HL-60 (cell line): Measurements from ENCODE around the gene CCDC9.

Experiments used
- DNase-seq, 2 experiments: peaks; one replicate each; pipeline ENCODE4 v3.0.0-alpha.2; 2010 to 2020; ENCODE audit warnings: low read depth in 1 of 2, low spot score in 1 of 2
- H3K27ac ChIP-seq: fragments of 250-450 bp; sonication (Bioruptor Pico); replicated peaks from 2 replicates; pipeline ENCODE4 v1.5.1; 2020; ENCODE audit warnings: mild to moderate bottlenecking, moderate library complexity
- H3K27me3 ChIP-seq: fragments of 250-450 bp; sonication (Bioruptor Pico); 2 replicates; pipeline ENCODE4 v1.5.1; 2021; ENCODE audit warnings: mild to moderate bottlenecking, moderate library complexity; ENCODE audit not compliant: insufficient read depth, poor library complexity, severe bottlenecking
- H3K4me3 ChIP-seq: replicated peaks from 2 replicates; pipeline ENCODE4 v1.5.1; 2011; ENCODE audit warnings: mild to moderate bottlenecking, control low read depth, low read length; ENCODE audit not compliant: insufficient read depth
- GABPA ChIP-seq: IDR thresholded peaks from 2 replicates; pipeline ENCODE4 v1.6.1; 2012; ENCODE audit warnings: low read depth
- POLR2AphosphoS5 ChIP-seq: IDR thresholded peaks from 2 replicates; pipeline ENCODE4 v1.6.1; 2012; ENCODE audit warnings: low read depth
- TF ChIP-seq, protein P1 (sequence below): IDR thresholded peaks from 2 replicates; pipeline ENCODE4 v1.6.1; 2012; ENCODE audit warnings: low read depth; ENCODE audit not compliant: insufficient replicate concordance
- TF ChIP-seq, protein P2 (sequence below): IDR thresholded peaks from one replicate; pipeline ENCODE4 v1.5.1; 2011; ENCODE audit warnings: low read length, control low read depth, inconsistent platforms; ENCODE audit not compliant: insufficient read depth

Gene CCDC9

GRCh38 chr19:47225746-47226425 lies 30.4 kb upstream of the CCDC9 start:
- H3K27ac ChIP-seq: peak overlapping the region; percentile 80
- no peaks in the 10 kb centered on the region for H3K27me3 ChIP-seq
- TF ChIP-seq, protein P1, sequence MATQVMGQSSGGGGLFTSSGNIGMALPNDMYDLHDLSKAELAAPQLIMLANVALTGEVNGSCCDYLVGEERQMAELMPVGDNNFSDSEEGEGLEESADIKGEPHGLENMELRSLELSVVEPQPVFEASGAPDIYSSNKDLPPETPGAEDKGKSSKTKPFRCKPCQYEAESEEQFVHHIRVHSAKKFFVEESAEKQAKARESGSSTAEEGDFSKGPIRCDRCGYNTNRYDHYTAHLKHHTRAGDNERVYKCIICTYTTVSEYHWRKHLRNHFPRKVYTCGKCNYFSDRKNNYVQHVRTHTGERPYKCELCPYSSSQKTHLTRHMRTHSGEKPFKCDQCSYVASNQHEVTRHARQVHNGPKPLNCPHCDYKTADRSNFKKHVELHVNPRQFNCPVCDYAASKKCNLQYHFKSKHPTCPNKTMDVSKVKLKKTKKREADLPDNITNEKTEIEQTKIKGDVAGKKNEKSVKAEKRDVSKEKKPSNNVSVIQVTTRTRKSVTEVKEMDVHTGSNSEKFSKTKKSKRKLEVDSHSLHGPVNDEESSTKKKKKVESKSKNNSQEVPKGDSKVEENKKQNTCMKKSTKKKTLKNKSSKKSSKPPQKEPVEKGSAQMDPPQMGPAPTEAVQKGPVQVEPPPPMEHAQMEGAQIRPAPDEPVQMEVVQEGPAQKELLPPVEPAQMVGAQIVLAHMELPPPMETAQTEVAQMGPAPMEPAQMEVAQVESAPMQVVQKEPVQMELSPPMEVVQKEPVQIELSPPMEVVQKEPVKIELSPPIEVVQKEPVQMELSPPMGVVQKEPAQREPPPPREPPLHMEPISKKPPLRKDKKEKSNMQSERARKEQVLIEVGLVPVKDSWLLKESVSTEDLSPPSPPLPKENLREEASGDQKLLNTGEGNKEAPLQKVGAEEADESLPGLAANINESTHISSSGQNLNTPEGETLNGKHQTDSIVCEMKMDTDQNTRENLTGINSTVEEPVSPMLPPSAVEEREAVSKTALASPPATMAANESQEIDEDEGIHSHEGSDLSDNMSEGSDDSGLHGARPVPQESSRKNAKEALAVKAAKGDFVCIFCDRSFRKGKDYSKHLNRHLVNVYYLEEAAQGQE: peak; percentile 59
- TF ChIP-seq GABPA (no peak), POLR2AphosphoS5 (peak; percentile 91; the same call in 1 of the 2 replicates)
- DNase-seq: peak; percentile 59 to 80
- H3K4me3 ChIP-seq: peak overlapping the region; percentile 39

DNA sequence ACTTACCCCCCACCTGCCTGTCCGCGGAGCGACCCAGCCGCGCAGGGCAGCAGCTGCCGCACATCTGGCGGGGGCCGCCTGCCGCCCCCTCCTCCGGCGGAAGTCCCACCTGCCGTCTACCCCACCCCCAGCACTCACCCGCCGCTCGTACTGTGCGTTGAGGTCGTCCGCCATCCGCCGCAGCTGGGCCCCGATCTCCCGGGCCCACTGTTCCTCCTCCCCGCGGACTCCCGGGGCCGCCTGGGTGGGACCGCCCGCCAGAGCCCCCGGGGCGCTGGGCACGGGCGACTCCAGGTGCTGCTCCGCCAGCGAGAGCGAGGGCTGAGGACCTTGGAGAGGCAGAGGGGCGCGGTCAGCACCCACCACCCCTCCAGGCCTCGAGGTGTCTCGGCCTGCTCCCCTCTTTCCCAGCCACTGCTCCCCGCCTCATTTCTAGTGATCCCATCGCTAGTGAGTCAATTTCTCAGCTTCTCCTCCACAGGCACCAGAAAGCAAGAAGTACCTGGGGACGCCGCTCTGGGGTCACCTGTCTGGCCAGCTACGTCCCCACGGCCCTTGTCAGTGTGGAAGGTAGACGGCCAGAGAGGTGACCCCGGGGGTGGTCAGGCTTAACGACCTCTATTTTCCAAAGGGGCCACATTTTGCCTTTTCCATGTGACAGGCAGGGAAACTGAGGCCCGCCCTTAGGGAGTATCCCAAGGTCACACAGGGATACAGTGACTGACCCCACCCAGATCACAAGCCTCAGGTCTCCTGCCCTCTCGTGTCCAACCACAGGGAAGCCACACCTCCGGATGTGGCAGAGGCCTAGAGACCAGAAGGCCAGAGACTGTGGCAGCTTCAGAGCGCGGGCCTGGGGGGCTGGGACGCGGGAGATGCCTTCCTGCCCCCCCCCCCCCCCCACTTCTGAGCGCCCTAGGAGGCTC lies 29.6 kb upstream of the CCDC9 start:
- peak; percentile 87 to 89 for DNase-seq

GRCh38 chr19:47227352-47228167 lies 28.8 kb upstream of the CCDC9 start:
- peaks cover 7% of the 10 kb centered on the region for H3K27me3 ChIP-seq
- TF ChIP-seq, protein P2, sequence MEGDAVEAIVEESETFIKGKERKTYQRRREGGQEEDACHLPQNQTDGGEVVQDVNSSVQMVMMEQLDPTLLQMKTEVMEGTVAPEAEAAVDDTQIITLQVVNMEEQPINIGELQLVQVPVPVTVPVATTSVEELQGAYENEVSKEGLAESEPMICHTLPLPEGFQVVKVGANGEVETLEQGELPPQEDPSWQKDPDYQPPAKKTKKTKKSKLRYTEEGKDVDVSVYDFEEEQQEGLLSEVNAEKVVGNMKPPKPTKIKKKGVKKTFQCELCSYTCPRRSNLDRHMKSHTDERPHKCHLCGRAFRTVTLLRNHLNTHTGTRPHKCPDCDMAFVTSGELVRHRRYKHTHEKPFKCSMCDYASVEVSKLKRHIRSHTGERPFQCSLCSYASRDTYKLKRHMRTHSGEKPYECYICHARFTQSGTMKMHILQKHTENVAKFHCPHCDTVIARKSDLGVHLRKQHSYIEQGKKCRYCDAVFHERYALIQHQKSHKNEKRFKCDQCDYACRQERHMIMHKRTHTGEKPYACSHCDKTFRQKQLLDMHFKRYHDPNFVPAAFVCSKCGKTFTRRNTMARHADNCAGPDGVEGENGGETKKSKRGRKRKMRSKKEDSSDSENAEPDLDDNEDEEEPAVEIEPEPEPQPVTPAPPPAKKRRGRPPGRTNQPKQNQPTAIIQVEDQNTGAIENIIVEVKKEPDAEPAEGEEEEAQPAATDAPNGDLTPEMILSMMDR: no peak
- TF ChIP-seq GABPA (no peak), POLR2AphosphoS5 (peak; percentile 27)
- TF ChIP-seq, protein P1: no peak
- H3K27ac ChIP-seq: peak overlapping the region; percentile 80
- DNase-seq: peak; percentile 88 to 92
- peak overlapping the region; percentile 40 for H3K4me3 ChIP-seq

More for the DNA sequence above, 29.6 kb upstream of the CCDC9 start:
- peaks cover 2% of the 10 kb centered on the region for H3K27me3 ChIP-seq
- peak overlapping the region; percentile 80 for H3K27ac ChIP-seq
- TF ChIP-seq, protein P1: no peak
- TF ChIP-seq POLR2AphosphoS5: peak; percentile 43; the same call in 1 of the 2 replicates
- H3K4me3 ChIP-seq: peak overlapping the region; percentile 40
